GM19043 (cell line): ENCODE results near the gene NBR1.
A peak's percentile ranks its signal among the peaks of the same experiment; 100 is the strongest.
"Not testable (repeated sequence)": the region's sequence is repeated elsewhere in the genome, so short reads cannot be mapped to it uniquely, and the experiment has no call there.

Source experiments
- ATAC-seq: cut with Tn5 transposase; IDR thresholded peaks from one replicate; pipeline ENCODE4 v1.9.1; 2021; ENCODE audit warnings: low read depth; ENCODE audit not compliant: unreplicated experiment

NBR1 gene, protein sequence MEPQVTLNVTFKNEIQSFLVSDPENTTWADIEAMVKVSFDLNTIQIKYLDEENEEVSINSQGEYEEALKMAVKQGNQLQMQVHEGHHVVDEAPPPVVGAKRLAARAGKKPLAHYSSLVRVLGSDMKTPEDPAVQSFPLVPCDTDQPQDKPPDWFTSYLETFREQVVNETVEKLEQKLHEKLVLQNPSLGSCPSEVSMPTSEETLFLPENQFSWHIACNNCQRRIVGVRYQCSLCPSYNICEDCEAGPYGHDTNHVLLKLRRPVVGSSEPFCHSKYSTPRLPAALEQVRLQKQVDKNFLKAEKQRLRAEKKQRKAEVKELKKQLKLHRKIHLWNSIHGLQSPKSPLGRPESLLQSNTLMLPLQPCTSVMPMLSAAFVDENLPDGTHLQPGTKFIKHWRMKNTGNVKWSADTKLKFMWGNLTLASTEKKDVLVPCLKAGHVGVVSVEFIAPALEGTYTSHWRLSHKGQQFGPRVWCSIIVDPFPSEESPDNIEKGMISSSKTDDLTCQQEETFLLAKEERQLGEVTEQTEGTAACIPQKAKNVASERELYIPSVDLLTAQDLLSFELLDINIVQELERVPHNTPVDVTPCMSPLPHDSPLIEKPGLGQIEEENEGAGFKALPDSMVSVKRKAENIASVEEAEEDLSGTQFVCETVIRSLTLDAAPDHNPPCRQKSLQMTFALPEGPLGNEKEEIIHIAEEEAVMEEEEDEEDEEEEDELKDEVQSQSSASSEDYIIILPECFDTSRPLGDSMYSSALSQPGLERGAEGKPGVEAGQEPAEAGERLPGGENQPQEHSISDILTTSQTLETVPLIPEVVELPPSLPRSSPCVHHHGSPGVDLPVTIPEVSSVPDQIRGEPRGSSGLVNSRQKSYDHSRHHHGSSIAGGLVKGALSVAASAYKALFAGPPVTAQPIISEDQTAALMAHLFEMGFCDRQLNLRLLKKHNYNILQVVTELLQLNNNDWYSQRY

DNA sequence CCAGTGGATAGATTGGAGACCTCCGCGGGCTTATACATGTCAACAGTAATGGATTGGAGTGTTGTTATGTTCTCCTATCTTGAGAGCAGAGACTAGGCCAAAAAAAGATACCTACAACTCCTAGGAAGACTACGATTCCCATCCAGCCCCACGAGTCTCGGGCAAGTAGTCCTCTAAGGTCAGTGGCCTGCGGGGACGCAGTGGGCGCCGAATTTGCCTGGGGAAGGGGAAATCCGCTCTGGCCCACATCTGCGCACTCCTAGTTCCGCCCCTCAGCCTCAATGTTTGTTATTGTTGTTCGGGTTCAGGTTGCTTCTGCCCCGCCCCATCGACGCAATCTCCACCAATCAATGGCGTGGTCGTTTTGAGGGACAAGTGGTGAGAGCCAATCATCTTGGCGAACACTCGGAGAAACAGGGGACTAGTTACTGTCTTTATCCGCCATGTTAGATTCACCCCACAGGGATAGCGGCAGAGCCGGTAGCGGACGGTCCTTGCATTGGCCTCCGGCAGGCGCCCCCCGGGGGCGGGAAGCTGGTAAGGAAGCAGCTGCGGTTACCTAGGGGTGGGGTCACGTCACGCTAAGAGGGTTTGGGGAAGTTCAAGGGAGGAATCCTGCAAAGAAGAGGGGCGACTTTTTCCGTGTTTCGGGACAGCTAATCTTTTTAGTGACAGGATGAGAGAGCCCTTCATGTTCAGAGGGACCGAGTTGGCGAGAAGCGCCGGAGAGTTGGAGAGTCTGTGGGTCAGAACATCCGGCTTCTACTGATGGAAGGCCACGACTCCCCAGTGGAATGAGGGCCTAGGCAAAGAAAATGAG is at the start of gene NBR1:
Gene NBR1, plus strand, starts transcription at position 449 of the 820 bp plus-strand sequence. CDS start 4,586 bp downstream, outside the sequence.
- ATAC-seq: peak; percentile 60

- peak; percentile 97 for ATAC-seq
These were observed 45.7 kb upstream of the NBR1 start, which contains the start of gene BRCA1 for GRCh38 chr17:43125133-43125966. TSS of gene BRCA1 (minus strand) at chr17:43125364. CDS start at chr17:43124096, 1,268 bp downstream.

- no peak for ATAC-seq
These were observed 44.8 kb upstream of the NBR1 start for GRCh38 chr17:43125967-43126910.

GRCh38 chr17:43126911-43127290 is 44.1 kb upstream of the NBR1 start:
- no peak for ATAC-seq

DNA sequence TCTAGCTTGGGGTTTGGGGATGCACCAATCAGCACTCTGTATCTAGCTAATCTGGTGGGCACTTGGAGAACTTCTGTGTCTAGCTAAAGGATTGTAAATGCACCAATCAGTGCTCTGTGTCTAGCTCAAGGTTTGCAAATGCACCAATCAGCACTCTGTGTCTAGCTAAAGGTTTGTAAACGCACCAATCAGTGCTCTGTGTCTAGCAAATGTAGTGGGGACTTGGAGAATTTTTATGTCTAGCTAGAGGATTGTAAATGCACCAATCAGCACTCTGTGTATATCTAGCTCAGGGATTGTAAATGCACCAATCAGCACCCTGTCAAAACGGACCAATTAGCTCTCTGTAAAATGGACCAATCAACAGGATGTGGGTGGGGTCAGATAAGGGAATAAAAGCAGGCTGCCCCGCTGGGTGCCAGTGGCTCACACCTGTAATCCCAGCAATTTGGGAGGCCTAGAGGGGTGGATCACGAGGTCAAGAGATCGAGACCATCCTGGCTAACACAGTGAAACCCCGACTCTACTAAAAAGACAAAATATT is 43.6 kb upstream of the NBR1 start:
- not testable (repeated sequence) for ATAC-seq

GRCh38 chr17:43129671-43130010 is 41.4 kb upstream of the NBR1 start:
- no peak for ATAC-seq

GRCh38 chr17:43132117-43132516 is 38.9 kb upstream of the NBR1 start:
- no peak for ATAC-seq

- not testable (repeated sequence) for ATAC-seq
These were observed 37.6 kb upstream of the NBR1 start for GRCh38 chr17:43133439-43133838.

DNA sequence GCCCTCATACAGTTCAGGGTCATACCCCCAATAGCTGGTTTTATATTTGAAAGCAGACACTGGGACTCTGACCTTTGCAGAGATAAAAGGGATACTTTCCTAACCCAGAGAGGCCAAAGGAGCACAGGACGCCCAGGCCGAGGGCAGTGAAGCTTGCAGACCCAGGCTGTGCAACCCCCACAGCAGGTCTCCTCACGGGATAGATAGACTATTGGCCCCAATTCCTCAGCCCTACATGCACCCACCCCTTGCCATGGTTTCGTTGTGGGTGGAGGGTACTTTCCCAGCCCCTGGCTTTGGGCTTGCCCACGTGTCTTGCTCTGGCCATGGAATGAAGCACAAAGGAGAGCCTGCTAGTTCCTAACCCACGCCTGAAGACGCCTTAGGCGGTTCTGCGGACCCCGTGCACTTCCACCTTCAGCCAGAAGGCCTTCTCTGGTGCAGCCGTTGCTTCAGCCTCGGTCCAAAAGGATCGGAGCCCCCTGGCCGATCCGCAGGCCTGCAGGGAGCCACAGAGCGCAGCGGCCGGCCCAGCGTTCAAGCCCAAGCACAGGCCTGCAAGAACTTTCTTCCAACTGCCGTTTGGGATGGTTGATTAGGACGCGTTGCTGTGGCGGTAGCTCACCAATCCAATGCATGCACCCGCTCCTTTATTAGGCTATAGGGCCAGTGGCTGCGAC is 36.1 kb upstream of the NBR1 start:
- ATAC-seq: no peak

DNA sequence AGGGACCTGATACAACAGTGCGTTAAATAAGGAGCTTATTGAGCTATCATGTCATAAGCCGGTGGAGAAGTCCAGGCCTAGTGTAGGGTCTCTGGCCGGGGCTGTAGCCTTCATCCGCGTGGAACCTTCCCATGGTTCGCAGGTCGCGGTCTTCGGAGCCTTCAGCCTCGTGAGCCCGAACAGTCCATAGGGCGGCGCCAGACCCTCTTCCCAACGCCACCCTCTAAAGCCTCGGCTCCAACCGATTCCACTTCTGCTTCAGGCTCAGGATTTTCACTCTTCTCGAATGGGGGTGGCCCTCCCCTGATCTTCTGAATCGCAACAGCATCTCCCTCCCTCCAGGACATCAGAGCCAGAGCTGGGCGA is 35.6 kb upstream of the NBR1 start:
- no peak for ATAC-seq

- not testable (repeated sequence) for ATAC-seq
These were observed 34.4 kb upstream of the NBR1 start for GRCh38 chr17:43136574-43136973.

DNA sequence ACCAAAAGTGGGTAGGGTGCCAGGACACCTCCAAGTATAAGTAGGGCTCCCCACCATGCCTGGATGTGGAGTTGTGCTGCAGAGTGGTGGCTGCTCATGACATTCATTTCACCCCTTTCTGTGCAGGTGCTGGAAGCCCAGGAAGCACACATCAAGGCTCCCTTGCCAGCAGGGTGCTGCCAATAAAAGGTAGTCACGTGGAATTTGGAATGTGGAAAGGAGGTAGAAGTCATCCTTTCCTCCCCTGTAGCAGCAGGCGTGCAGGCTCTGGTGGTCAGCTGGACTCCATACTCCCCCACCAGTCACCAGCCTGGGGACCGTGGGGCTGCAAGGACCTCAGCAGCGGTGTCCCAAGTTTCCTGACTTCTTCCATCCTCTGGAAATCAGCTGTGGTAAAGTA is 32.5 kb upstream of the NBR1 start:
- not testable (repeated sequence) for ATAC-seq

DNA sequence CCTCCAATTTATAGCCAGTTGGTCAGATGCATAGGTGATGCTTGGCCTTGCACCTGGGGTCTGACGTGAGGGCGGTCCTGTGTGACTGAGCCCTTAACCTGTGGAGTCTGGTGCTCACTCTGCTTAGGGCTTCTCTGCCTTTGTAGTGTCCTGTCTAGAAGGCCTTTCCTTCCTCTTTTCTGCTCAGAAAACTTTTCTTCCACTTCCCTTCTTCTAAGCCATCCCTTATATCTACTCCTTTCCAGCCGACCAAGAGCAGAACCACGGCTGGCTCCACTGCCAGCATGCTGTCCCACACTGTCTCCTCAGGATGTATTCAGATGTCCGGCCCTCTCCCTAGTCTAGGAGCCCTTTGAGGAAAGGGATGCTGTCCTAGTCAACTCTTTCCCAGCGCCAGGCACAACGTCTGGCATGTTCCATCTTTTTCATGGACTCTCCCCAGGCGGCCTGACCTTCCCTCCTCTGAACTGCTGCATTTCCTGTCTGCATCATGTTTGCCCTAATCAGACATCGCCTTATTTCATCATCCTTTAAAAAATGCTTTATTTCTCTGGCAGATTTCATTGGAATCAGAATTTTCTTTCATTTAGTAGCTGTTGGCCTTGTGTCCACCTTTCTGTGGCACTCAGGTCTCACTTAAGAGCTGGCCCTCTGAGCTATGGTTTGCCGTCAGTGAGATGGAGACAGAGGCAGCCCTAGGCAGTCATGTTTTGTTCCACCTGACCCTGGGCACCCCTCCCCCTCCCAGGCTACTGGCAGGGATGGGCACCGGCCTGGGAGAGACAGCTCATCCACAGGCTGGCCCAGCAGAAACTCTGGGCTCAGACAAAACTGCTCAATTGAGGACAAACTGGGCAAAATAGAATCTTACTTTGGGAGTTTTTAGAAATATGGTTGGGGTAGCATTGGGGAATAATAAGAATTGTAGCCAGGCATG is 30.4 kb upstream of the NBR1 start:
- ATAC-seq: no peak

DNA sequence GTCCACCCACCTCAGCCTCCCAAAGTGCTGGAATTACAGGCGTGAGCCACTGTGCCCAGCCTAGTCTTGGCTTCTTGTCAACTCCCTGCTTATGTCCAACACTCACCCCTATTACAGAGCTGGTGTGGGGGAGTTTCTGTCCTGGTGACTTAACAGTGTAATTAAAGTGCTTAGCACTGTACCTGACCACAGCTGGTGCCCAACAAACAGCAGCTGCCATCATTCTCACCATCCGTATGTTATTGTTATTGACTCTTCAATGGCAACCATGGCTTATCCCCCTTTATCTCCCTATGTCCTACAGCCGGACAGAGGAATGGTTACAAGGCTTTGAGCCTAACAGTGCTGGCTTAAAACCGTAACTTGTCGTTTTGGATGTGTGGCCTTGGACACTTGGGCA is 28.9 kb upstream of the NBR1 start:
- ATAC-seq: no peak

- ATAC-seq: no peak
These were observed 27.8 kb upstream of the NBR1 start for GRCh38 chr17:43143201-43143600.

DNA sequence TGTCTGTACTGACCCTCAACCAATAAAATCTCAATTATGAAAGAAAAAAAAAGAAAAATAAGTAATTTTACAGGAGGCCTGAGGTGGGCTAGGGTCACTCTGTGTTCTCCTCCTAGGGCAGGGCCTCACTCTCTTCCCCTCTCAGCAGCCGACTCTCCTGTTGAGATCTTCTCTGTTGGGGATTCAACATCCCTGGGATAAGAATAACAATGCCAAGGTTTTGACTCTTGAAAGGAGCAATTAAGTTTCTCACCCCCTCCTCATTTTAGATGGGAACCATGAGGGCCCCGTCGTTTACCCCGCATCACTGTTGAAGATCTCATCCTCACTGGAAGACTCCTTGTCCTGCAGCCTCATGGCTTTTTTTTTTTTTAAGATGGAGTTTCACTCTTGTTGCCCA is 24.4 kb upstream of the NBR1 start:
- no peak for ATAC-seq
